Lower leg skin (tissue), 3 donors: ENCODE measurements around the gene EYS.

Source experiments
- CTCF ChIP-seq, 3 donors: fragments of 450-650 bp; IDR thresholded peaks; one replicate each; pipeline ENCODE4 v1.5.1; 2016; ENCODE audit warnings: antibody characterized with exemption in 3 of 3, mild to moderate bottlenecking in 3 of 3, moderate library complexity in 2 of 3
- POLR2A ChIP-seq, 2 donors: fragments of 450-650 bp; IDR thresholded peaks; one replicate each; pipeline ENCODE4 v1.6.1; 2016 to 2017; ENCODE audit warnings: antibody characterized with exemption in 2 of 2, mild to moderate bottlenecking in 1 of 2, moderate library complexity in 1 of 2

- no peak for TF ChIP-seq POLR2A (IDR thresholded peaks at IDR 0.05)
- no peak for TF ChIP-seq CTCF (IDR thresholded peaks at IDR 0.05)
Measured at GRCh38 chr6:65199121-65199520, 507.9 kb downstream of the EYS start.
